Hippocampal formation (tissue), 2 donors: ENCODE data around the gene SECISBP2.

ENCODE experiments used
- DNase-seq, 2 donors: peaks; one replicate each; lab custom pipeline; 2025; lab: John Stamatoyannopoulos, UW

The SECISBP2 gene

DNA sequence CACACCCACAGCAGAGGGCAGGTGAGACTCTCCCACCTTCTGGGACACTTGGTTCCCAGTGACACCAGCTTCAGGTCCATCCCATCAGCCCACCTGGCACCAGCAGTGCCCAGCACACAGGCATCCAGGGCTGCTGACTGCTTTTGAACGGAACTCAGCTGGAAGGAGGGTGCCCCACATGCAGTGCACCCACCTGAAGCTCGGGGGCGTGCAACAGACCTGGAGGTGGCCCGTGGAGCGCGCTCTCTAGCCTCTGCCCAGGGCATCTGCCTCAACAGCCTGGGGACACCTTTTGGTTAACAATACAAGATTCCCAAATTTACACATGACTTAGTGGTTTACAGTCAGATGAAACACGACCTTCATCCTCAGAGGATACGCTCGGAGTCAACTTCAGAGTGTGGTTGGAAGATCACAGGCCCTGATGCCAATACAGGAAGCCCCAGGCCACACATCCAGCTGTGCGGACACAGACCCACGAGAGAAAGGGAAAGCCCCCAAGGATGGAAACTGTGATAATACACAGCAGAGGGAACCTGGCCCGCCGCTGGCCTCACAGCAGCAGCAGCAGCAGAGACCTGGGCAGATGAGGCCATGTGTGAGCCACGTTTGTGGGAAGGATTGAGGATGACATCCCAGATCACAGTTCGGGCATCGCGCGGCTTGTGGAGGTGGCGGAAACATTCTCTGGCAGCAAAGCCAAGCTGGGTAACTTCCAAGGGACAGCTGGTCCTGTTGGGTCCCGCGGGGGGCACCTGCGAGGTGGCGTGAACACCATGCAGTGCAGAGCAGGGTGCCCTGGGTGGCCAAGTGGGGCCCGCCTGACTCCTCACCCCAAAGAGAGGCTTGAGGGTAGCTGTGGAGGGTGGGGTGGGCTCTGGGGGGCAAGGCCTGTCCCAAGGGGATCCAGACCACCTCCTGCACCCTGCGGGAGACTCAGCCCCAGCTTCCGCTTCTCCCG lies 64.0 kb downstream of the SECISBP2 start:
- no peak for DNase-seq

DNA sequence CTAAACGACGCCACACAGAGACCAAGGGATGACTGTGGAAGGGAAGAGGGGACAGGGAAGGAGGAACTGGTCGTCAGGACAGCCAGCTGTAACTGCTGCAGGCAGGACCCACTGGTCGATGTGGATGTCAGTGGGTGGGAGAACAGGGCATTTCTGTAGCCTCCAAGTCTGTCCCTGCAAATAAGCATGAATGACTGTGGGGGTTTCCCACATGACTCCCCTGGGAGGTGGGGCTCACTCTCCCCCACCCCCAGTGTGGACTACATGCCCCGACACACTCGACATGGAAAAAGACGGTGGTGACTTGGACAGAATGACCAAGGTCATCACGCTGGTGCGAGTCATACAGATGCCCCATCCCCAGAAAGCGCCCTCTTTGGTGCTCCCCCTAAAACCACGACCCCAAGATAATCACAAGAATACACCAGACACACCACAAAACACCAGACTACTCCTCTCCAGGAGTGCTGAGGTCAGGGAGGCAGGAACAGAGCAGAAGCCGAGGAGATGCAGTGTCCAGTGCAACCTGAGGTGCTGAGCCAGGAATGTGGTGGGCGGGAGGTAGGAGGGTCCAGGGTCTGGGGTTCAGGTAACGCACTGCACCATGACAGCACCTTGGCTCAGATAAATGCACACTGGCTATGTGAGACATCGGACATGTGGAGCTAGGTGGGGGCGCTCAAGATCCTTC lies 64.9 kb downstream of the SECISBP2 start:
- DNase-seq: no peak

DNA sequence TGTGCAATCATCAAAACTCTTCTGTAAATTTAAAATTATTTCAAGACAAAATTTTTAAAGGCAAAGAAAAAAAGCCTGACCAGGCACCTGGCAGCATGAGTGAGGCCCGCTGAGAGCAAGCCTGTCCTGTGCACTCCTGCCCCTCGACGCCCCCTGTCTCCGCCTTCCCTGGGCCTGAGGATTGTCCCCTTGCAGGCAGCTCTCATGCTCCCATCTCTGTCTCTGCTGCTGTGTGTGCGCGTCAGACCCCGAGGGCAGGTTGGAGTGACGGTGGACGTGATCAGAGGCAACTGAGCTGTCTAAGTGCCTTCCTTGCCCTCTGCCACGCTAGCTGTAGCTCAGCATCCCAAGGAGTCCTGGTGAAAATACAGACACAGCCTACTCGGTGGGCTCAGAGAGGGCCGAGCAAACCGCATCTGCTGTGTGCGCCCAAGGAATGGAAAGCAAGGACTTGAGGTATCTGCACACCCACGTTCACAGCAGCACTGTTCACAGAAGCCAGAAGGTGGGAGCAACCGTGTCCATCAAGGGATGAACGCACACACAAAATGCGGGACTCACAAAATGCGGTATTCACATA lies 65.5 kb downstream of the SECISBP2 start:
- no peak for DNase-seq

DNA sequence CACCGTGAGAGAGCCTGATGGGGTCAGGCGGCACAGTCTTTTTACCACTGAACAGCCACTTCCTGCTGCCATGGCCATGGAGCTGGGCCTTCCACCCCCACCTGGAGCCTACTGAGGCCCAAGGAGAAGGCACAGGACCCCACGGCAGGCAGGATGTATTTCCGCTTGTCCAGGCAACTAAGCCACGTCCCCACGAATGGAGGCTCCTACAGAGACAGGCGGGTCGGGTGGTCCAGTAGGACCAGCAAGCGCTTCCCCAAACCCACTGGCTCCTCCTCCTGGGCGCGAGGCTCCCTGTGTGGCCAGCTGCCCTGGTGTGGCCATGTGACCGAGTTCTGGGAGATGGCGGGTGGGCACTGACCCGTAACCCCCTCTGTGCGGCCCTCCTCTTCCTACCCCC lies 66.5 kb downstream of the SECISBP2 start:
- DNase-seq: no peak

DNA sequence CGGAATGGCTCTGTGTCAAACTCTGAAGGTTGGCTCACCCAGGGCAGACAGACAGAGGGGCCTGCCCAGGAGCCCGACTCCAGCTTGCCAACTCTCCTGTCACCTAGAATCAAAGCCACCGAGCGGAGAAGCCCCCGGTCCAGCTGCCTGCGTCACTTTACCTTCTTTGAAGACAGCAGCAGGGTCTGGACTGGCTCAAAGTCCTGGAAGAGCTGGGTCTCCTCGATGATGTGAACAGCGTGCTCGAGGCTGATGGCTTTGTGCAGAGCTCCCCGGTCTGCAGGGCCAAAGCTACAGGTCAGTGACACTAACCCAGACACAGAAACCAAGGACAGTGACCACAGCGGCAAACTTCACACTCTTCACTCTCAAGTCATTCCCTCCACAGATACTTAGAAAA lies 67.9 kb downstream of the SECISBP2 start:
- DNase-seq: no peak

DNA sequence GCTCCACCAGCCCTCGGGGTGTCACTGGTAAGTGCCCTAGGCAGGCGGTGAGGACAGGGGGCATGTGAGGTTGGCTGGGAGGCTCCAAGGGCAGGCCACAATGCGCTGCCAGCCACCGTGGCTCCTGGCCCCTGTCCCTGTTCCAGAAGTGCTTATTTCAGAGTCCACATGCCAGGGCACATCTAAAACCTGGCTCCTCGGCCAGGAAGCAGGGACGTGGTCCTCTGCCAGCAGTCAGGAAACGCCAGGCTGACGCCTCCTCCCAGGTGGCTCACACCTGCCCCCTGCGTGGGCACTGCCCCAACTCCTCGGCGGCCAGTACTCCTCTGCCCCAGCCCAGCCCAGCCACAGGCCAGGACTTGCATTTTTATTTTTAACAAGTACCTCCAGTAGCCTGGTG lies 68.5 kb downstream of the SECISBP2 start:
- DNase-seq: no peak

DNA sequence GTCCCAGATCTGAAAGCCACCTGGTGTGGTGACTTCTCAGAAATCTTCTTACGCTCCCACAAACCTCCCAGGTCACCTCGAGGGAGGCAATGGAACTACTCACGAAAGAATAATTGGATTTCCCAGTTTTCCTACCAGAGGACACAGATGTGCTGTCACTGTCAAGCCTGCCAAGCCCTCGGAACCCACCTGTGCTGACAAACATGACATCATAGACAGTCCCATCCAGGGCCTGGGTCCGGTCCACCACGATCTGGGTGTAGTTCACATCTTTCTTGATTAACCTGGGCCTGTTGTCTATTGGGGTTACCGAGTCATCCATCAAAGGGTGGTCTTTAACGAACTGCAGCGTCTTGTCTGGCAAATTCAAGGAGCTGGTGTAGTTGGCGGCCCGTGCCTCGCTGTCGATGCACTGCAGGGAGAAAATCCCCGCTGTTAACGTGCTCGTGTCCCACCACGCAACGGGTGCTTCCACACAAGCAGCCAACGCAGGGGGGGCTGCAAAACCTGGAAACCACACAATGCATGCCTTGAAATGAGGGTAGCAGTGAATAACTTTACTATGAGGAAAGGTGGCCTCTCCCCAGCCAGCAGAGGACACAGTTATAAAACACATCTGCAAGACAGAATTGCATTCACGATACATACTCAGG lies 69.0 kb downstream of the SECISBP2 start:
- DNase-seq: no peak

DNA sequence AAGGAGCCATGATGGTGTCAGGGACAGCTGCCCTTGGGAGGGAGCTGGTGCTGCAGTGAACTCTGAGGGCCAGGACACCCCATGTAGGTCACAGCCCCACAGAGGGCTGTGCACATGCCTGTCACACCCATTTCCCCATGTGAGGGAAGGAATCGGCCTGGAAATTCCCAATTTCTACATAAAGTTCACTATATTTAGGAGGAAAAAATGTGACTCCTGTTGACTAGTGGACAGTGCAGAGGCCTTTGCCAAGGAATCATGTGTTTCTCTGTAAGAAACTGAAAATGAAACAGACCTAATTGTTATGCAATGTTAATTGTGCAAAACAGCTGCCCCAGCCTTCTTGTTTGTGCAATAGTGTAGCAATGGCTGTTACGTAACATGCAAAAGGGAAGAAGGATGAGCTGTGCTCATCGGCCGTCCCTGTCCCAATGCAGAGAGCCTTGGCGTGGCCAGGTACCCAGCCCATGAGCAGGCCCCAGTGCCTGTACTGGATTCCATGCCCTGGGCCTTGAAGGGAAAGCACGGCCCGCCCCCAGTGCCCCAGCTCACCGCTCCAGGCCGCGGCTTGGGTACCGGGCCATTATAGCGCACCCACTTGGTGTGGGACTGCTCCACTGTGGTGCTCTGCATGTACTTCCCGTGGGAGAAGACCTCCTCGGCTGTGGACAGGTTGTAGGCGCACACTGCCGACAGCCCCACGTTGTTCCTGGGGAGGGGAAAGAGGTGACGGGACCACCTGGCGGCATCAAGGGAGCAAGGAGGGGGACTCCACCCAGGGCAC lies 70.0 kb downstream of the SECISBP2 start:
- peak in 1 of 2 donors; percentile 64 for DNase-seq

DNA sequence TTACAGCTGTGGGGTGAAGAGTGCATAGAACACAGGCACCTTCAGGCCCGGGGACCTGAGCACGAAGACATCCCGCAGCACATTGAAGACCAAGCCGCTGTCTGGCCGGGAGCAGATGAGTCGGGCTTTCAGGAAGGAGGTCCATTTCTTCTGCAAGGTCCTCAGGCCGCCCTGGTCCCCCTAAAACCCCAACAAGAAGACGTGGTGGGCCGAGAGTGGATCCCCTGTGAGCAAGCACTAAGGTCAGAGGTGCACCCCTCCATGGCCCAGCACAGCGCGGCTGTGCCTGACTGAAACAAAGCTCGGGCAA lies 70.5 kb downstream of the SECISBP2 start:
- DNase-seq: no peak

DNA sequence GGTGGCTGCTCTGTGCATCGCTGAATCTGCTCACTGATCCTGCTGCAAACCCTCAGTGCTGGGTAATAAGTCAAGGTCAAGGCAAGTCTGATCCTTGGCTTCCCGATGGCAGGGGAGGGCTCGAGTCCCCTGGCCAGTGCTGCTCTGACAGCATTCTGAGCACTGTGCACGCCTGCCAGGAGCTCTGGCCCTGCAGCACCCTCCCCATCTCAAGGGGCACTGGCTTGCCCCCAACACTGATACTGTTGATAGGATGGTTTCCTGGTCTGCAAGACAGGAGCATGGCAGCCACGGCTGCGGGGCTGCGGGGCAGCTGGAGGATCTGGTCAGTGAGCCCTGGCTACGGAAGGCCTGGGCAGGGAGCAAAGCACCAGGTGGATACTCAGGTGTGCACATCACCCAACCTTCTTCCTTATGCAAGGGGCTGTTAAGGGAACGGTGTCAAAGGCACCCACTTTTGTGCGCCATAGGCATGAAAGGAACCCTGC lies 71.8 kb downstream of the SECISBP2 start:
- DNase-seq: no peak

DNA sequence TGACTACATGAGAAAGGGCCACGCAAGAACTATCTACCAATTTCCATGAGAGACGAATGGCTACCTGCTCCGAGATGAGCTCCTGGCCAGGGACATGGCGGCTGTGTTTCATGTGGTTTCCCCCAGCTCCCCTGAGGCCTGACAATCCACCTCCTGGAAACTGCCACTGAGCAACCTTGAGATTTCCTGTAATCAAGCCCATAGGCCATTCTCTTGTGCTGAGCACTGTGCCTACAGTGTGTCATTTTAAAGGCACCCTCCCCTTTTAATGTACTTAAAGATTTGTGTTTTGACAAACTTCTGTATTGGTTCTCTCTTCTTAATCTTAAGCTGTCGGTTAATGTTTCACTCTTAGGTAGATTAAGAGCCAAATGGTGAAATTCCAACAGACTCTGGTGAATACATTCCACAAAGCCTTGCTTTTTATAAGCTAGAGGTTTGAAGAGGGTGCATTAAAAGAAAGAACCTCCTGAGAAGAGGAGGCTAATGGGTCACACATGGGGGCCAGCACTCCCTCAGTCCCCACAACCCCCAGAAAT lies 72.3 kb downstream of the SECISBP2 start:
- DNase-seq: no peak

DNA sequence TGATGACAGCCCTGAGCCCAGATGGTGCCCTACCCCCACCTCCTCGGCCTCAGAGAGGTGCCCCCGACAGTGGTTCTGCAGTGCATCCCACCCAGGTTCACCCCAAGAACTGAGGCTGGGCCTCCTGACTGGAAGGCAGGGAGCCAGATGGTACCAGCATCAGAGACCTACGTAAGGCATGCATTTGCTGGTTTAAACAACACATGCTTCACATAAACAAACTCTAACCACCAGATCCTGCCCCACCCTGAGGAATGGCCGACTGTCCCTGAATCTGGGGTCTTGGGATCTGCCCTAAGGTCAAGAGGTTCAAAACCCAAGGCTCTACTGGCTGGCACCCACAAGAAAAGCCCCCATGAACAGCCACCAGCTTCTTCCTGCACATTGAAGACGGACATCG lies 73.3 kb downstream of the SECISBP2 start:
- DNase-seq: no peak

DNA sequence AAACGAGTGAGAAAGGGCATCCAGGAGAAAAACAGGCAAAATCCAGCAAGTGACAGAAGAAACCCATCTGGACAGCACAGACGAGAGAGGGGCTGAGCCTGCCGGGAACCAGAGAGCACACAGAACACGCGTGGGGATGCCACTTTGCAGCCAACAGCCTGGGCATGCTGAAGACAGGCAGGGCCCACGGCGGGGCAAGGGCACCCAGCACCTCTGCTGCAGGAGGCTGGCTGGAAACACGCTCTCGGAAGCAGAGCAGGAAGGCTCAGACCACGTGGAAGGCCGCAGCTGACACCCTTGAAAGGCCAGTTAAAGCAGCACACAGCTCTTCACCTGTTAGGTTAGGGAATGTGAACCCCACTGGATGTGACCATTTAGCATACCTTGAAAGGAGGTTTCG lies 76.1 kb downstream of the SECISBP2 start:
- no peak for DNase-seq

DNA sequence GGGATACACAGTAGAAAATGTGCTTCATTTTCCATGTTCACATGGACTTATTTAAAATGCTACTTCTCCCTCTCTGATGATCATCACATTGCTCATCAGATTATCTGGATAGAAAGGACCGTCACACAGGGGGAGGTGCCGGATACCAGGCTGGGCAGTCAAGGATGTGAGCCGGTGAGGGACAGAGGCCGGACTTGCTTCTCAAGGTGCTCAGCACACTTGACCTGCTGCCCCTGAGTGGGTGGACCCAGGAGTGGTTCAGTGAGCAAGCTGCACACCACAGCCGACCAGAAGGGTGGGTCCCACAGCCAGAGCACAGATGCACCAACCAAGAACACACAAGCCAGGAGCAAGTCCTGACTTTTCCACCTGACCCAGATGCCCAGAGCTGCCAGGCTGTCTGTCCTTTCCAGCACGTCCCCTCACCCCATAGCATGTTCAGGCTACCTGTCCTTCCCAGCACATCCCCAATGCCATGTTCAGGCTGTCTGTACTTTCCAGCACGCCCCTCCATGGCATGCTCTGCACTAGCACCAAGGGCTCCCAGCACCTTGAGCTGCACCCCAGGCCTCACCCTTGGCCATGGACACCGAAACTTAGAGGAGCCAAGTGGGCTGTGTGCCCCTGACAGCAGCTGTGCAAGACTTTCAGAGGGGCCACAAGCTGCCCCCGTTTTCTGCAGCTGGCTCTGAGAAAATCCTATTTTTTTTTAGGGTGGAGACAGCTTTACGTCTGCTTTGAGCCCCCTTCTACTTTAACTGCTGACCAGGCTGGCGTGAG lies 77.8 kb downstream of the SECISBP2 start:
- DNase-seq: no peak

DNA sequence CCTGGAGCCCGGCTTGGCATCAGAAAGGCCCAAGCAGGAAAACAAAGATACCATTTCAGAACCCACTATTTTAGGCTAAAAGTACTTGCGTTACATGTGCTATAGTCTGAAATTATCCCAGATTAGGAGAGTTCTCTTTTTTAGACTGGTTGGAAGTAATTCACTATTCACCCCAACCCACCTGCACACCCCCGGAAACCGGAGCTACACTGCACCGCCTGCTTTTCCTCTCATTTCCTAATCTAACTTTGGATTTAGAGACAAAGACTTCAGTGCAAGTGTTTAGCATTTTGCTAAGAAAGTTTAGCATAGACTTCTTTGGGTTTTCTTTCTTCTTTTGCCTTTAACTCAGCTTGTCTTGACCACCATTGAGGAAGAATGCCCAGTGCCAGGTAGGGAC lies 79.2 kb downstream of the SECISBP2 start:
- no peak for DNase-seq

DNA sequence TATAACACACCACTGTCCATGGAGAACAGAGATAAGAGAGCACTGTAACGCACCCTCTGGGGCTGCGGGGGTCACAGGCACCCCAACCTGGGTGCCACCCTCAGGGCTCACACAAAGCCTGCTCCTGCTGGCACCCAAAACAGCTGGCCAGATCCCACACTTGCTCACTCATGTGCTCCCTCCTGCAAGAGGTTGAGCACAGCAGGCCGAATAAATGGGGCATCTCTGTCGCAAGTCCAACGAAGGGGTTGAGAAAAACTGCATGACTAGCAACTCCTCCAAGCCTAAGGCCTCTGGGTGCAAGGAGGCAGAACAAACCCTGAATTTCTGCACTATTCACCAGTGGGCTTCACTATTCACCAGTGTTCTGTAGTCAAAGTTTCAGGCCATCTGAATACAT lies 80.3 kb downstream of the SECISBP2 start:
- DNase-seq: no peak

DNA sequence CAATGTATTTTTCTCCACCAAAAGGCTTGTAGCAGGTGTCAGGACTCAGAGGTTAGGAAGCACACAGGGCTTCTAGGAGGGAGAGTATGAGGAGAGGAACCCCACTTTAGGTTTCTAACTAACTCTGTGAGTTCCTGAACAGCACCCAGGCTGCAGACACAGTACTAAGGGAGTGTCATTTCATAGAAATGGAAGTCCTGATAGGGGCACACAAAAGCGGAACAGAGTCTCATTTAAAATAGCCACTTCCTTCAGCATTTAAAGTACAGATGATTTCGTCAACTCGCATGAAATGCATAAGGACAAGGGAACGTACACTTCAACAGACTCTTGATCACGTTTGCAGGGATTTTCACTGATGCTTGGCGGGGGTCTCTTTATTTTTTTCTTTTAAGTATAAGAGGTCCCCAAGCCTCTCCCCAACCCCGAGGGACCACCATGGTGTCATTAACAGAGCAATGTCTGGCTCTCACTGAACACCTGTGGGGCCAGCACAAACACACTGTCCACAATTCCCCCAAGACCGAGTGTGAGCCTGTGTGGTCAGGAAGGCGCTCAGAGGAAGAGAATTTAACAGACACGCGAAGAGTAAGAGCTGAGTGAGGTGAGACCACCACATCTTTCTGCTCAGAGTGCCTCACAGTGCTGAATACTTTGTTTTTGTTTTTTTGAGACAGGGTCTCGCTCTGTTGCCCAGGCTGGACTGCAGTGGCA lies 82.3 kb downstream of the SECISBP2 start:
- DNase-seq: no peak

DNA sequence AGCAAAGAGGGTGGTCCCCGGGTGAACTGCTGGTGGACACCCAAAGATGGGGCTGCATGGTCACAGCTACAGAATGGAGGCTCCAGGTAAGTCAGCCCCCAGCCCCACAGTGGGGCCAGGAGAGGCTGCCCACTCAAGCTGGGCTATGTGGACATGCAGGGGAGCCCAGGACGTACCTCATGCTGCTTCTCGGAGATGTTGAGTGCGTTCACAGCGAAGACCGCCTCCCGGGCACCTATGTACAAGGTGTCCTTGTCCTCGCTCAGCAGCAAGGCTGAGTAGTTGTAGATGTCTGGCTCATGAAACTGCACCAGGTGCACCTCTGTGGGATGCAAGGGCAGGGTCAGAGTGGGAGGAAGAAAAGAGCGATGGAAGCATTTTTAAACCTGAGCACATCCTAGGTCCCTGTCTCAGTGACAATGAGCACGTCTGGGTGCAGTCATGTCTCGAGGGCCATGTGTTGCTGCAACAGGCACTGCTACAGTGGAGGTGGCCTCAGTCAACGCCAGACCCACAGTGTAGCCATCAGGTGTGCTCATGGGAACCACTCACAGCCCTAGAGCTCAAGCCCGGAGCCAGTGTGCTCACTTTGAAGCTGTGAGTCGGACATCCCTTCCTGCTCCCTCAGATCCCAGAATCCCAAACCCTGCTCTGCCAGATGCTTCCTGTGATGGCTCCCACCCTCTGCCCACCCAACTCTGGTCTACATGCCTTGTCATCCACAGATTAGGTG lies 84.6 kb downstream of the SECISBP2 start:
- no peak for DNase-seq

DNA sequence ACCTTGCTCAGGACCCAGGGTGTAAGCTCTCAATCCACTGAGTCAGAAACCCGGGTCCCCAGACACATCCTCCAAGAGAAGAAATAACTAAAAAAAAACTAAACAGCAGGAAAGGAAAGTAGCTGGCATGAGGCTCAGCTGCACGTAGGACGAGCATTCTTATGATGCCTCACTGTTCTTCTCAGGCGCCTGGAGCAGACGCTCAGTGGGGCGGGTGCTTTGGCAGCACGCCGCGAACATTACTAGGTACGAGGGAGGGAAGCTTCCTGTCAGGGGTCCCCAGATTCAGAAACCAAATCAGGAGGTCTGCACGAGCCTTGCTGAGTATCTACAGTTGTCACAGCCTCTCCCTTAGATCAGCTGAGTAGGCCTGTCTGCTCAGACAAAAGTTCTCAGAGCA lies 85.8 kb downstream of the SECISBP2 start:
- no peak for DNase-seq
